GM18505 (cell line): ENCODE data around the gene KPNA5.
A peak's percentile ranks its signal among the peaks of the same experiment; 100 is the strongest.
"Not testable (repeated sequence)": the region's sequence is repeated elsewhere in the genome, so short reads cannot be mapped to it uniquely, and the experiment has no call there.

Source experiments
- ATAC-seq: cut with Tn5 transposase; IDR thresholded peaks from one replicate; pipeline ENCODE4 v1.9.1; 2021; ENCODE audit not compliant: unreplicated experiment
- POLR2A ChIP-seq: IDR thresholded peaks from 4 replicates; pipeline ENCODE4 v1.6.1; 2011; ENCODE audit warnings: borderline replicate concordance; ENCODE audit not compliant: insufficient read depth, insufficient read length; ENCODE audit errors: extremely low read depth

KPNA5 gene

DNA sequence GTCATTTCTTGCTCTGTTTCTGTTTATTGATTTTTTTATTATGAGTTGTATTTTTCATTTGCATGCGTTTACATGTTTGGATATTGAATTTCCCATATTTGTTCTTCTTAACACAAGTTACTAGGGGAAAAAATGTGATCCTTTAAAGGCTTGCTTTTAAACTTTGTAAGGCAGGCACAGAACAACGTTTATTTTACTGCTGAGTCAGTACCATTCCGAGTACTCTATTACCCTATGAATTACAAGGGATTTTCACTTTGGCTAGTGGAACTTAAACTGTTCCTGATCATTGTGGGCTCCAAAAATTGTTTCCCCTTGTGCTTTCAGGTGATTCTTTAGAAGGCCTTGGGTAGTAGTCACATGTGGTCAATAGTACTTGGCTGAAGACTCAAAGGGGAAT lies 56.0 kb downstream of the KPNA5 start:
- ATAC-seq: no peak
- TF ChIP-seq POLR2A: no peak

DNA sequence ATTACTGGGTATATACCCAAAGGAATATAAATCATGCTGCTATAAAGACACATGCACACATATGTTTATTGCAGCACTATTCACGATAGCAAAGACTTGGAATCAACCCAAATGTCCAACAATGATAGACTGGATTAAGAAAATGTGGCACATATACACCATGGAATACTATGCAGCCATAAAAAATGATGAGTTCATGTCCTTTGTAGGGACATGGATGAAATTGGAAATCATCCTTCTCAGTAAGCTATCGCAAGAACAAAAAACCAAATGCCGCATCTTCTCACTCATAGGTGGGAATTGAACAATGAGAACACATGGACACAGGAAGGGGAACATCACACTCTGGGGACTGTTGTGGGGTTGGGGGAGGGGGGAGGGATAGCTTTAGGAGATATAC lies 59.5 kb downstream of the KPNA5 start:
- not testable (repeated sequence) for ATAC-seq

DNA sequence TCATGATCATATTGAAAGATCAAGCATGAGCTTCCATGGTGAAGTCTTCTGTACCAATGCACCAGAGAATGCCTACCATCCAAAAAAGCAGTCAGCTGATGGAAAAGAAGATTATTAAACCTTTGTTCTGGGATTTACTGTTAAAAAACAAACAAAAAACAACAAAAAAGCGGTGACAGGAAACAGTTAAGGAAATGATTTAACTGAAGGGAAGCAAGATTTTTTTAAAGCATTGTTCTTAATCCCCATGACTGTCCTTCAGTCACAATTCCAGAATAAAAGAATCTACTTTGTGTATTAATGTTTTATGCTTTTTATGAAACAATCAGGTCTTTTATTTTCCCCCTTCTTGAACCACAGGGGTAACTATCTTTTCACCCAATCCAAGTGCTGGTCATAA lies 60.6 kb downstream of the KPNA5 start:
- no peak for TF ChIP-seq POLR2A
- no peak for ATAC-seq

DNA sequence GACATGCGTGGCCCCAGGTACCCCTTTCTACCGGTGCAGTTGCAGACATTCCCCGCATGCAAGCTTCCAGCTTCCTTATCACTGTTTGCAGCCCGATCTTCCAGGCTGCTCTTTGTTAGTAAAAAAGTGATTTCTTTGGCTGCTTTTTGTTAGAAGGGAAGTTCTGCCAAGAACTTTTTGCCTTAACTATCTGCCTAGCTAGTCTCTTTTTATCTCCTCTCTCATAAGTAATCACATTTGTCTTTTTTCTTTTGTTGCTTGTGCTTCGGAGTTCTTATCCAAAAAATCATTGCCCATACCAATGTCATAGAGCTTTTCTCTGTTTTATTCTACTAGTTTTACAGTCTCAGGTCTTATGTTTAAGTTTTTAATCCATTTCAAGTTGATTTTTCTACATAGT lies 64.2 kb downstream of the KPNA5 start:
- no peak for ATAC-seq
- no peak for TF ChIP-seq POLR2A

DNA sequence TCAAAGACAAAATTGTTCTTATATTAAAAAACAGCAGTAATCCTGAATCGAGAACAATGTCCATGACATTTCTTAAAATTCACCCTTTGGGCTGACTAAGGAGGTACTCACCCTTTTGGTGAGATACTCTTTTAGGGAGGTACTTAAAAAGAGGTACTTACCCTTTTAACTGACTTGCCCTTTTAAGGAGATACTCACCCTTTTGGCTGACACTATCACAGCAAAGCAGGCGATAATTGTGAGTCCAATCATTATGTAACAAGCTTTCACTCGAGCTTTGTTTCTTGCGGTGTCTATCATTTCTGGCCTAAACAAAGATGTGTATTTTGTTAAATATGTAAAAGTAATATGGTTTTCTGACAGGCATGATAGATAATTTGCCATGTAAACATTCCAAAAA lies 80.8 kb downstream of the KPNA5 start:
- TF ChIP-seq POLR2A: no peak
- ATAC-seq: no peak

DNA sequence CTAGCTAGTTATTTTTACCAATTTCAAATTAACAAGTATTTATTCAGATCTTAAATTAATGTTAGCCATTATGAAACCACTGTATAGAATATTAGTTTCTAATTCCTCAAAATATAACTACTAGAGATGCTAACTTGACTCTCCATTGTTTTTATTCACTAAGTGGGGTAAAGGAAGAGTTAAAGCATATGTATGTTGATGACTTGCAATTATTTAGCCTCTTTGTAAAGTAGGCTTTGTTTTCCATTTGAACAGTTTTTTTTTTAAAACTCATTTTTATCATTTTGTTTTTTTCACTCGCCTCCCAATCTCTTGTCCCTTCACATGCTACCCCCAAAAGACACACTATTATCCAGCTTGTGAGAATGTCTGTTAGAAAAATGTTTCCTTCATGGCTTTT lies 81.2 kb downstream of the KPNA5 start:
- TF ChIP-seq POLR2A: no peak

DNA sequence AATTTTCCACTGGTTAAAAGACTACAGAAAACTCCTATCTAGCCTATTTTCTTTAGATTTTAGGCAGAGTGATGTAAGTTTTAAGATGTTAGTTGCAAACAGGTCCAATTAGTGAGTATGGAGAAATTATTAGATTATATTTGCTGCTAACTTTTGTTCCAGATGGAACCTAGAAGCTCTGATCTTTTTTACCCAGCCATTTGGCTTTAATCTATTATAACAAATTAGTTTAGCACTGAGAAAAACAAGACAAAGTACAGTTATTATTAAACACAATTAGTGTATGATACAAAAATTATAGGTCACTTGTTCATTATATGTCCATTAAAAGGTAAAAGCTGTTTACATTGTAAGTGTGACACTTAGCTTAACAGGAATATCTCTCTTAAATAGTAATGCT lies 82.0 kb downstream of the KPNA5 start:
- ATAC-seq: no peak
- no peak for TF ChIP-seq POLR2A

More for the DNA sequence above, 81.2 kb downstream of the KPNA5 start:
- no peak for ATAC-seq

DNA sequence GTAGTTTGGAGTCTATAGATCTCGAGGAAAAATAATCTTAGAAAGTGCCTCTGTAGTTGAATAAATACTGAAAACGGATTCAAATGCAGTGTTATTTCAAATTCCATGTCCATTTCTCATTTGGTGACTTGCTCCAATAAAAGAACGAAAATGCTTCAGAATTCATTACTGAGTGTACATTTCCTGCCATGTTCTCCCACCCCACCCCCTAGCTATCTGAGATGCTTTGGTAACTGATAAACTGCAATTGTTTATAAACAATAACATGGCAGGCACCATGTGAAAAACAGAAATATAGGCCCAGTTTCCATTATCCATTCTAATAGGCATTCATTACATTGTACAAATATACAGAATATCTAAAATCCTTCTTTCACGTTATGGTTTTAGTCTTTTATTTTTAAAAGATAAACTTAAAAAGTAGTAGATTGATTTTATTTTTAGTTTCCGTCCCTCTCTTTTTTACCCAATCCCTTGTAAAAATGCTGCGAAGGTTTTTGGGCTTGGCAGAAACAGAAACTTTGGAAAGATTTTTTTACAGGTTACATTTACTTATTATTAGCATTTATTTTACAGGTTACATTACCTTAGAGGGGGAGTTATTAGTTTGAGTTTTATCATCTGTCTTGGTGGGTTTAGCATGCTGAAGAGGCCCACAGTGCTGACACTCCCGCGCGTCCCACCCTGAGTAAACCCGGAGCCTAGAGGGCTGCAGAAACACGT lies 83.1 kb downstream of the KPNA5 start:
- no peak for ATAC-seq
- no peak for TF ChIP-seq POLR2A

DNA sequence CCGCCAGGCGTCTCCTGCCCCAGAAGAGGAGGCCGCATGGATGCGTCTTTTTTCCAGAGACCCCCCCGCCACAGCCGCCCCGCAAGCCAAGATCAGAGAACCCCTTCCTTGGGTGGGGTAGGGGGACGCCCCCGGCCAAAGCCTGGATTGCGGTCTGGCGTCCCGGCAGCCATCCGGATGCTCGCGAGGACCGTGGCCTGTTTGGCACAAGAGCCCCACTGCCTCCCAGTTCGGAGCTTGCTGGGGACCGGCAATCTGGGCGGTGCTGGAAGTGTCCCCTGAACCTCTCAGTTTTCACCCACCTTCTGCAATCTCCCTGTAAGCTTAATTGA lies 83.6 kb downstream of the KPNA5 start:
- no peak for TF ChIP-seq POLR2A
- no peak for ATAC-seq

DNA sequence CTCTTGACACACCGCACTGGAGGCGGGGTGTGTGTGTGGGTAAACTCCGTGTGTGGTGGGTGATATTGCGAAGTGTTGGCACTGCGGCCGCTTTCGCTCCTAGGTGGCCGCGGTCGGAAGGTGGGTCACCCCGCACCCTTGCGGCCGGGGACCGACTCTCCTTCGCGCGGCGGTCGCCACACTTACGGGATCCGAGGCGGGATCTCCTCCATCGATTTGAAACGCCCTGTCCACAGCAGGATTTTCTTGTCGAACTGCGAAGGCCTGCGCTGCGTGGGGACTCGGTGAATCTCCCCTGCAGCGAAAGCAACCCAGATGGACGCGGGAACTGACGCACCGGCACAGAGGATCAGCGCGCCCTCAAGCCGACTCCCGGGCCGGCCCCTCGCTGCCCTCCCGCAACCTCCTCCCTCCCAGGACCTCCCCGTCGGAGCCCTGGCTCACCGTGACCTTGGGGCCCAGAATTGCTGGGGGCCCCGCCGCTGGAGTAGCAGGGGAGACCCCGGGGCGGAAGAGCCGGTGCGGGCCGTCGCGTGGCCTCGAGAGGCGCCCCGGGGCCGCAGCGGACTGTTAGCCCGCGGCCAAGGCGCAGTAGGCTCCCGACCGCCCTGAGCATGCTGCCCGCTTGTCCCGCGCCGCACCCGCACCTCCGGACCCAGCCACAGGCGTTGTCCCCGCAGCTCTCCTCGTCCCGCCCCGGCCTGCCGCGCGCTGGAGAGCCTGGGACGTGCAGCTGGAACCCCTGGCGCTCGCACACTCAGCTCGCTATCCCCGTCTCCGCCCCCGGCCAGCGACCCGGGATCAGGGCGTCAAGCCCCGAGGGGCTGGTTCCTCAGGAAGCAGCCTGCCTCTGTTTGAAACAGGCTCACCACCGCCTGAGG lies 84.2 kb downstream of the KPNA5 start, which contains the start of gene FAM162B:
FAM162B (minus strand) TSS at position 759 of the 881 bp plus-strand sequence; CDS start at position 616, 143 bp downstream.
- no peak for TF ChIP-seq POLR2A
- peak; percentile 40 for ATAC-seq

DNA sequence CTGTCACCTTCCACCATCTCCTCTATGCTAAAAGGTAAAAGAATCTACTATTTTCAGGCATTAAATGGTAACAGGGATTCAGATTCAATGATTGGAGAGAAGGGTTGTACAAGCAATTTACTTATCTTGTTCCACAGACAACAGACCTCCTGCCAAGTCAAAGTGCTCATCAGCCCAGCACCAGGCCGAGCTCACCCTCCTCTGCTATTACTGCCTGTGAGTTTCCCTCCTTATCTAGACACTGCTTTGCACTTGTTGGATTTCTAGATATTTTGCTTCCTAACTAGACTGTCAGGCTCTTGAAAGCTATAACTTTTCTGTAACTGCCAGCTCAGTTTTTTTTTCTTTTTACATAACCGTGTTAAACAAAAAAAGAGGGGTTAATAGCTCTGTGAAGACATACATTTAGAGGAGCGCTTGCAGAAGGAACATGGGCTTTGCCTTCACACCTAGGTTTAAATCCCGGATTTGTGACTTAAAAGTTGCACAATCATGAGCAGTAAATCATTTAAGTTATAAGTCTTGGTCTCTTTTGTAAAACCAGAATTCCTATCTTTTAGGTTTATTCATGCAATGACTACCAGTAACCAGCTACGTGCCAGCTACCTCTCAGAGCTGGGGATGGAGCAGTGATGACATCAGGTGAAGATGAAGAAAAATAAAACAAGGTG lies 85.6 kb downstream of the KPNA5 start:
- no peak for TF ChIP-seq POLR2A

DNA sequence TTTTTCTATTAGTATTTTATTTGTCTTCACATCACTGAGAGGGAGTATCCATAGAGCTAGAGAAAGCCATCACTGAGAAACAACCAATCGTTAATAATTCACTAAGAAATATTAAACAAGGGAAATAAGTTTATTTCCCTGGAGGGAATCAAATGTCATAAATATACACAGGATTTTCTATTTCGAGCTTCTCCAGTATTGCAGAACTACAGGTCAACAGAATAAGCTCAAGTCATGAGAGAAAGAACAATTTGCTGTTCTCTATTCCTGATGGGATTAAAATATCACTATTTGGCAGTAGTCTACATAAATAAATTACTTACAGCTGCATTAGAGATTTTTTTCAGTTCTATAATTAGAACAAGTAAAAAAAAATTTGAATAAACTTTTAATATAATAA lies 86.7 kb downstream of the KPNA5 start:
- ATAC-seq: no peak
- TF ChIP-seq POLR2A: no peak

More for the DNA sequence above, 85.6 kb downstream of the KPNA5 start:
- ATAC-seq: no peak

DNA sequence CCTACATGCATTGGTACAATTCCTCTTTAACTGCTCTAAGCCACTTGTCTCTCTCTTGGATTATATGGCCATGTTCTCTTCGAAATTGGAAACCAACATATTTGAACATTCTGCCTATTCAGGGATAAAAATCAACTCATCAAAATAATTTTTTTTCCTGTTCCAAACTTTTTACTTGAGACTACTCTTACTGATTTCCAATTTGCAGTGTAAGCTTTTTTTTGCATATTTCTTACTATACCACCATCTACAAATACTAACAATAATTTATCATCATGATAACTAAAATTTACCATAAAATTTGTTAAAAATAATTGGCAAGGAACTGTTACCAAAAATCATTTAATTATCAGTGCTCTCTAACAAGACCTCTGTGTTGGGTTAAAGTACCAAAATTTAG lies 91.4 kb downstream of the KPNA5 start:
- TF ChIP-seq POLR2A: no peak
- no peak for ATAC-seq
